SK-N-MC (cell line): ENCODE data around the gene TAF4B.

Source experiments
- EZH2 ChIP-seq: fragments of 200-600 bp; sonication (generic); IDR thresholded peaks from one replicate; pipeline ENCODE4 v1.6.1; 2017; ENCODE audit warnings: antibody characterized with exemption
- FOXP2 ChIP-seq: optimal IDR thresholded peaks from 2 replicates; pipeline ENCODE3; 2011; ENCODE audit warnings: mild to moderate bottlenecking, moderate library complexity; ENCODE audit not compliant: insufficient read depth; ENCODE audit errors: extremely low read length, control extremely low read depth
- POLR2AphosphoS5 ChIP-seq: IDR thresholded peaks from 2 replicates; pipeline ENCODE4 v1.6.1; 2012; ENCODE audit warnings: mild to moderate bottlenecking, low read depth, low read length, borderline replicate concordance

- TF ChIP-seq EZH2 (no peak), POLR2AphosphoS5 (no peak), FOXP2 (no peak)
Measured at GRCh38 chr18:26293982-26294381, 67.7 kb downstream of the TAF4B start.
